IPS DF 4.7 (cell line): ENCODE results near the gene STX17.
A peak's percentile ranks its signal among the peaks of the same experiment; 100 is the strongest.

Experiments
- DNase-seq: peaks from one replicate; pipeline ENCODE4 v3.0.0-alpha.2; 2013; ENCODE audit warnings: low spot score; ENCODE audit errors: extremely low read depth

STX17 gene

DNA sequence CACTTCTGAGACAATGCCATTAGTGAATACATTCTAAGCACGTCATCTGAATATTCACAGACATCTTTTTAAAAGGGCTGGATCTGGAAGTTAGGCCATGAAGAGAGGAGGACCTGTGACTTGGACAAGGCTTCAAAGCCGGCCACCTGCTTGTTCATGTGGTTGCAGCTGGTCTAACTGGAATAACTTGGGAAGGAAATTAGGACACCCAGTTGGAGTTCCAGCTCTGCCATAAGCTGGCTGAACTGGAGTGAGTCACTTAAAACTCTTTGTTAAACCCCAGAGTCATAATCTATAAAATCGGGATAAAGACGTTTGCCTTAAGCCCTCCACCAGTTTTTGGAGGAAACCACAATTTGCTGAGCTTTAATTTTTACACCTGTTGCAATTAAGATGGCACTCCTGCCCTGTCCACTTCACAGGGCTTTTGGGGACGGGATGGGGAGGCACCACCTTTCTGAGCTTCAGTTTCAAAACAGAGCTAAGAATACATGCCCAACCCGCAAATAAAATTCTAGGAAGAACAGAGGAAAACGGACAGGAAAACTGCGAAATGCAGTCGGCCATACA lies 536 bp upstream of the STX17 start:
- DNase-seq = no peak

- no peak for DNase-seq
Measured at GRCh38 chr9:99907208-99907532, 716 bp downstream of the STX17 start.

DNA sequence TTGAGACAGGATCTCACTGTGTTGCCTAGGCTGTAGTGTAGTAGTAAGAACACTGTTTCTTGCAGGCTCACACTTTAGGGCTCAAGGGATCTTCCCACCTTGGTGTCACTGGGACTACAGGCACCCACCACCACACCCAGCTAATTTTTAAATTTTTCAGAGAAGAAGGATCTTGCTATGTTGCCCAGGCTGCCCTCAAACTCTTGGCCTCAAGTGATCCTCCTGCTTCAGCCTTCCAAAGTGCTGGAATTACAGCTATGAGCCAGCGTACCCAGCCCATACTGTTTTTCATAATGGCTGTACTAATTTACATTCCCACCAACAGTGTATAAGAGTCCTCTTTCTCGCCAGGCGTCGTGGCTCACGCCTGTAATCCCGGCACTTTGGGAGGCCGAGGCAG lies 5.1 kb downstream of the STX17 start:
- no peak for DNase-seq

GRCh38 chr9:99916650-99917049 lies 10.2 kb downstream of the STX17 start:
- DNase-seq = no peak

- no peak for DNase-seq
Measured at GRCh38 chr9:99918134-99918533, 11.7 kb downstream of the STX17 start.

DNA sequence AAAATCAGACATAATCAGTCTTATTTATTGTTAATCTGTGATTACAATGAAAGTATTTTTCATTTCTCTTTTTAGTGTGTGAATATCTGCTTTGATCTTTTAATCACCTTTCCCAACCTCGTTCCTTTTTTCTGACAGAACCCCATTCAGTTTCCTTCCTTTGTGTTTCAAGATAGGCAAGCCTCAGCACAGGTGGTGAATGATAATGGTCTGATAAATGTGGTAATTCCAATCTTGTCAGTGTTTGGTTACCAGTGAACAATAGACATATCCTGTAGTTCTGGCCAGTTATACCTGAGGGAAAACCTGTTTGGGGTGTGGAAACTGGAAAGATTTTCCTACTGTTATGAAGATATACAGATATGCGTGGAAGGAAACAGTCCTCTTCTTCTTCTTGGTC lies 13.5 kb downstream of the STX17 start:
- DNase-seq = no peak

DNA sequence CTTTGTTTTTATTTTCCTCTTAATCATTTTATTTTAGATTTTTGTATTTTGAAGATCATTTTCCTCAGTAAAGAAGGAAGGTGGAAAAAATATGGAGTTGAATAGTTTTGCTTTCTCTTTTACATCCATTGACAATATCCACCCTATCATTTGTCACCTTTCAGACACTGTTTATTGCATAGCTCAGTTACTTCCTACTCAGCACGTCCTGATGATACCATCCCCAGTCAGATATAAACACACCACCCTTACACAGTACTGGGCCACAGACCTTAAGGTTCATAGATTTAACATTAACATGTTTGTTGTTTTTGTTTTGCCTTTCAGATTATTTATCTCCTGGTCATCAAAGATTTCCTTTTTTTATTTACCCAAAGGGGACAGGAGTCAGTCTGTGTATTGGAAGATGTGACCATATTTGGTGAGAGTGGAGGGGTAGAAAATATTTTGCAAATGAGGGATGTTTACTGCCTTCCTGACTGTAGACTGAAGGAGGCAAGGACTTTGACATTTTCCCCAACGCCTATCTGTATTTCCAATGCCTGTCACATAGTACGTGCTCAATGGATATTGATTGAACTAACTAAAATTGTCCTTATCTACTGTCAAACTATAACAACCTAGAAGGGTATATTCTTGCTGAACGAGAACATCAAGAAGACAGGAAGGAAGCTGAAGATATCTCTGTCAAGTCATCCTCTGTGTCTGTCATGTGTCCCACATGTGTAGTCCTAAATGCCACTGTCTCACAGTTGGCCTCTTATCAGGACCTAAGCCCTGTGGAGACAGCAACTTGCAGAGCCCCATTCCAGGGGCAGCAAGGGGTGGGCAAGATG lies 15.6 kb downstream of the STX17 start:
- DNase-seq = no peak

DNA sequence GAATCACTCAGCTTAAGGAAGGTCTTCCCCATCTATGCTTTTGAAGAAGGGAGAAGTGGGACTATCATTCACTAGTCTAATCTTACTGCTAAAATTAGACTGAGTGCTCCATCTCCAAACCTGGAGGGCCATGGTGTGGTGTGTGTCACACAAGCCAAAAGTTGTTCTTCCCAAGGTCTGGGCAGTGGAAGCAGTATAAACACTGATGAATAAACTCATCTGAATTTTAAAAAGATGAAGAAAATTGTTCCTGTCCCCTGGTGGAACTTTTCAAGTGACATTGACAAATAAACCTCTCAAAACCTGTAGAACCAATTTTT lies 16.2 kb downstream of the STX17 start:
- DNase-seq = no peak

GRCh38 chr9:99925541-99925940 lies 19.1 kb downstream of the STX17 start:
- no peak for DNase-seq

DNA sequence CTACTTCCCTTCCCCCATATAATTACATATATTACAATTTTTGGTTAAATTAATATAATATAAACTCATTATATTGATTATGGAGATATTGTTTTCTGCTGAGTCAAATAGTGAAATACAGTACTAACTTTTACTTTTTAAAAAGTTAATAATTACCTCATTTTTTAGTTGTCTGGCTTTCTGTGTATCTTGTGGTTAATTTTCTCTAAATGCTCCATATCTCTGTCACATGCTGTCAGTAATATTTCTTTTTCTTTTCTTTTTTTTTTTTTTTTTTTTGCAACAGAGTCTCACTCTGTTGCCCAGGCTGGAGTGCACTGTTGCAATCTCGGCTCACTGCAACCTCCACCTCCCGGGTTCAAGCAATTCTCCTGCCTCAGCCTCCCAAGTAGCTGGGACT lies 23.2 kb downstream of the STX17 start:
- DNase-seq = no peak

- DNase-seq = no peak
Measured at GRCh38 chr9:99931155-99931840, 24.8 kb downstream of the STX17 start.

GRCh38 chr9:99936947-99937587 lies 30.6 kb downstream of the STX17 start:
- DNase-seq = no peak

DNA sequence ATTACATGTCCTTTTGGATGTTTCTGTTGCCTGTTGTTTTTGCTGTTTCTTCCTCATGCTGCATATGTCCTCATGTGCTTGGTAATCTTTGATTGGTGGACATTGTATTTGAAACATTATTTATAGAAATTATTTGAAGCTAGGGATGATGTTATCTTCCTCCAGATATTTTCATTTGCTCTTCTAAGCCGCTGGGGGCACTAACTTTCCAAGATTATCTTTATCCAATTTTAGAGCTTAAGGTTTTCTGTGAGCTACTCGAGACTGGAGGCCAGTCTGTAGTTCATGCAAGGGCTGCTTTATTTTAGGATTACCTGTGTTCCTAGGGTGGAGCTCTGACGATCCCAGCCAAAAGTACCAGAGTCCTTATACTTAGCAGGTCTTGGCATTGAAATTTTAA lies 40.9 kb downstream of the STX17 start:
- DNase-seq = no peak

- DNase-seq = no peak
Measured at GRCh38 chr9:99948482-99948881, 42.0 kb downstream of the STX17 start.

- no peak for DNase-seq
Measured at GRCh38 chr9:99948896-99949295, 42.4 kb downstream of the STX17 start.

- DNase-seq = no peak
Measured at GRCh38 chr9:99953861-99954507, 47.5 kb downstream of the STX17 start.

DNA sequence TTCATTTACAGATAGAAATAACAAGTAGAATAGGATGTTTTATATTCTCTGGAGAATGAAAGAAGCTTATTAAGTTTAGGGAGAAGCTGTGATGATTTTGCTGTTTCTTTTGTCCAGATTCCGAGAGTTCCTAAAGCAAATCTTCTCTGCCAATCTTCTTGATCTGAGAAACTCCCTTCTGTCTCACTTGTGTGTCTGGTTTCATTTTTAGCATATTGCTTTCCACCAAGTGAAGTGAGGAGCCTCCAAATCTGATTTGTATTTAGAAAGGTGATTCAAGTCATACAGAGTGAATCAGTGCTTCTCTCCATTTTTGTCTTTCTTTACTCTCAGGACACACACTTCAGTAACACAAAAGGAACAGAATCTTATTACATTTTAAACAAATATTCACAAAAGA lies 48.4 kb downstream of the STX17 start:
- no peak for DNase-seq

GRCh38 chr9:99955606-99956005 lies 49.2 kb downstream of the STX17 start:
- DNase-seq = no peak

DNA sequence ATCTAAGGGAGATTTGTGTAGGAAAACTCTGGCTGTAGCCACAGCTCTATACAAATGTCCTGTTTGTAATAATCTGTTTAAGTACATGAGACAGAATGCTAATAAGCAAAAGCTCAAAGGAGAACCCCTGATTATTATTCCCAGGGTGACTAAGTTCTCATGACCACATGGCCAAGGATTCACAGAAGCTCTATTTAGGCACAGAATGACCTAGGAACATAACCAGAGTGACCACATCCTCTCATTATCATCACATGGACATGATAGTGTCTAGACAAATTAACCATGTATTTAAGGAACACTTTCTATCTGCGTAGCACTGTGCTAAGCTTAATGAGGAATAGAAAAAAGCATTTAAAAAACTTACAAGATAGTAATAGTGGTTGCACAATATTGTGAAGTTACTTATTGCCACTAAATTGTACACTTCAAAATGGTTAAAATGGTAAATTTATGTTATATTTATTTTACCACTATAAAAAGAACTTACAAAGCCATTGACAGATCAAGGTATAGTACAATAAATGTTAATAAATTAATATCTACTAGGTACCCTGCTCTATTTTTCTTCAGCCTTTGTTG lies 56.3 kb downstream of the STX17 start:
- DNase-seq = no peak

DNA sequence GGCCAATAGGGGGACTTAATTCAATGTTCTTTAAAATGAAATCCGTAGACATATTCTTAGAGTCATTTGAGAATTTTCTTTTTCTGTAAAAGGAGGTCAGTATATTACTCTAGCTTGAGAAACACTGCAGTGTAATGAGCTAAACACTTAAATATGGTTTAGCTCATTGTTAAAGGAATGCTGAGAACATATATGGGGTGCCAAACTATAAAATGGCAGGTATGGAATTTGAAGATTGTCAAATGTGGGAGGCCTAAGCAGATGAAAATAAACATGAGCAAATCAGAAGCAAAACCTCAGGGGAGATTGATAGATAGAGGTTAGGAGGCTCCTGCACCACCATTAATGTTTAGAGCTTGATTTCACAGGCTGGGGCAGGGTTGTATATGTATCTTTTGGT lies 57.9 kb downstream of the STX17 start:
- DNase-seq = no peak

DNA sequence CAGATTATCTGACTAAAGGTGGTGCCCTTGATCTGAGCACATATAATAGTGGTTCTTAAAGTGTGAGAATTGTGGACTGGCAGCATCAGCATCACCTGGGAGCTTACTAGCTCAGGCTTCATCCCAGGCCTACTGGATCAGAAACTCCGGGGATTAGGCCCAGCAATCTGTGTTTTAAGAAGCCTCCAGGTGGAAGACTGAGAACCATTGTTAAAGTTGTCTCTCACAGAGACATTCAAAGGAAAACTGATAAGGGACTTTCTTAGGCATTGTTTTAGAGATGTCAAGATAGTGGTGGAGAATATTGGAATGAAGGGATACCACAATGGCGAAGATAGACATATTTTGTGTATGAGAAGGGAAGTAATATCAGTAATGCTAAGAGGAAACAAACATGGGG lies 59.5 kb downstream of the STX17 start:
- no peak for DNase-seq

- peak; percentile 38 for DNase-seq
Measured at GRCh38 chr9:99966716-99967115, 60.3 kb downstream of the STX17 start.
